HTR-8/SVneo (cell line): ENCODE results near the gene TNFSF12.

Experiments used
- DNase-seq: peaks from one replicate; pipeline ENCODE4 v3.0.0; 2011; ENCODE audit warnings: low spot score, mixed read lengths; ENCODE audit not compliant: insufficient read length
- FAIRE-seq: peaks from 2 replicates; lab custom pipeline; 2011; peaks lifted over from hg19 to GRCh38; lab: Jason Lieb, UNC

Gene TNFSF12

GRCh38 chr17:7561589-7562207, 12.8 kb downstream of the TNFSF12 start, which contains the start of gene SENP3:
TSS of gene SENP3 (plus strand) at chr17:7561919. CDS start at chr17:7563077, 1,158 bp downstream.
- DNase-seq (peak; percentile 98), FAIRE-seq (peak; percentile 96)

GRCh38 chr17:7562208-7562605, 13.3 kb downstream of the TNFSF12 start:
- DNase-seq: no peak
- no peak for FAIRE-seq

- DNase-seq: no peak
- no peak for FAIRE-seq
Observed at GRCh38 chr17:7563115-7563869, 14.4 kb downstream of the TNFSF12 start.

GRCh38 chr17:7569571-7569970, 20.7 kb downstream of the TNFSF12 start:
- FAIRE-seq (peak; percentile 48), DNase-seq (no peak)

GRCh38 chr17:7570351-7570750, 21.5 kb downstream of the TNFSF12 start:
- FAIRE-seq: no peak
- DNase-seq: no peak

- DNase-seq (no peak), FAIRE-seq (peak; percentile 97)
Observed at GRCh38 chr17:7572338-7572587, 23.4 kb downstream of the TNFSF12 start.

GRCh38 chr17:7572588-7573323, 23.9 kb downstream of the TNFSF12 start:
- FAIRE-seq: peak; percentile 13
- DNase-seq: peak; percentile 99

GRCh38 chr17:7573324-7574080, 24.6 kb downstream of the TNFSF12 start:
- peak; percentile 87 for DNase-seq
- peak; percentile 98 for FAIRE-seq

GRCh38 chr17:7574176-7574953, 25.5 kb downstream of the TNFSF12 start:
- FAIRE-seq: peak; percentile 67
- no peak for DNase-seq

- DNase-seq: no peak
- FAIRE-seq: no peak
Observed at GRCh38 chr17:7575481-7575883, 26.6 kb downstream of the TNFSF12 start.

- DNase-seq (no peak), FAIRE-seq (no peak)
Observed at GRCh38 chr17:7575959-7576358, 27.1 kb downstream of the TNFSF12 start.

- DNase-seq (no peak), FAIRE-seq (no peak)
Observed at GRCh38 chr17:7576432-7576937, 27.6 kb downstream of the TNFSF12 start.

GRCh38 chr17:7577327-7578199, 28.7 kb downstream of the TNFSF12 start:
- no peak for DNase-seq

GRCh38 chr17:7579001-7579833, 30.4 kb downstream of the TNFSF12 start, which contains the start of gene CD68:
TSS of gene CD68 (plus strand) at chr17:7579638. CDS start at chr17:7579678, 40 bp downstream.
- FAIRE-seq: peak; percentile 36

More at GRCh38 chr17:7577327-7578199, 28.7 kb downstream of the TNFSF12 start:
- FAIRE-seq: no peak

GRCh38 chr17:7579834-7580603, 31.2 kb downstream of the TNFSF12 start:
- DNase-seq (no peak), FAIRE-seq (no peak)

More at GRCh38 chr17:7579001-7579833, 30.4 kb downstream of the TNFSF12 start, which contains the start of gene CD68:
- DNase-seq: peak; percentile 83

- no peak for DNase-seq
- no peak for FAIRE-seq
Observed at GRCh38 chr17:7580604-7581575, 32.0 kb downstream of the TNFSF12 start.
